Measurements from ENCODE around the gene RTN3. TPM values are rescaled to one million over a fixed set of nuclear protein-coding genes. Genes with fewer than 3 reads are reported as not detected.

Gene RTN3
- total and polyA plus RNA-seq, 4 donors, result 82.1 to 102 (median 92.6) TPM

GRCh38 chr11:63761931-63762653 lies 80.8 kb downstream of the RTN3 start:
- DNase-seq (peak; percentile 35 to 46 (median 45)), ATAC-seq (ENCODE audit: insufficient read depth, low FRiP score) (no peak)
- Histone ChIP-seq H3K27me3 (ENCODE audit: control insufficient read depth in 3 of 3, insufficient read depth in 3 of 3, low read length in 2 of 3) (no peaks in the 10 kb centered on the region), H3K4me1 (ENCODE audit: control insufficient read depth in 5 of 5, insufficient read depth in 5 of 5, low read length in 5 of 5) (peaks cover 0 to 45% (median 8%) of the 10 kb centered on the region in 5 donors), H3K27ac (ENCODE audit: low read depth in 1 of 2, low read length in 1 of 2) (no peak overlapping the region), H3K9ac (ENCODE audit: insufficient read depth in 1 of 2, low read length in 2 of 2) (no peak overlapping the region), H3K36me3 (ENCODE audit: control insufficient read depth in 4 of 4, insufficient read depth in 4 of 4, low read length in 4 of 4) (peaks cover 2 to 14% (median 3%) of the 10 kb centered on the region in 4 donors), H3K4me3 (no peak overlapping the region), H3K9me3 (ENCODE audit: control insufficient read depth in 4 of 4, insufficient read depth in 3 of 4, low read length in 3 of 4) (no peaks in the 10 kb centered on the region)
- no peak for TF ChIP-seq CTCF (IDR thresholded peaks at IDR 0.05; ENCODE audit: control extremely low read depth, extremely low read depth)
- 75 to 88% methylated on average over 34 of the region's 34 CpGs for WGBS, 2 donors

GRCh38 chr11:63762654-63763495 lies 81.6 kb downstream of the RTN3 start:
- peak overlapping the region; percentile 1 for H3K4me3 ChIP-seq
- H3K4me1 ChIP-seq (ENCODE audit: control insufficient read depth in 5 of 5, insufficient read depth in 5 of 5, low read length in 5 of 5), result peaks cover 0 to 48% (median 9%) of the 10 kb centered on the region in 5 donors
- no peak for TF ChIP-seq CTCF (IDR thresholded peaks at IDR 0.05; ENCODE audit: control extremely low read depth, extremely low read depth)
- ATAC-seq (ENCODE audit: insufficient read depth, low FRiP score) (no peak), DNase-seq (peak; percentile 86 to 92 (median 89))
- no peaks in the 10 kb centered on the region for H3K9me3 ChIP-seq (ENCODE audit: control insufficient read depth in 4 of 4, insufficient read depth in 3 of 4, low read length in 3 of 4)
- no peaks in the 10 kb centered on the region for H3K27me3 ChIP-seq (ENCODE audit: control insufficient read depth in 3 of 3, insufficient read depth in 3 of 3, low read length in 2 of 3)
- H3K27ac ChIP-seq (ENCODE audit: low read depth in 1 of 2, low read length in 1 of 2), result no peak overlapping the region
- peaks cover 2 to 12% (median 3%) of the 10 kb centered on the region in 4 donors for H3K36me3 ChIP-seq (ENCODE audit: control insufficient read depth in 4 of 4, insufficient read depth in 4 of 4, low read length in 4 of 4)
- no peak overlapping the region for H3K9ac ChIP-seq (ENCODE audit: insufficient read depth in 1 of 2, low read length in 2 of 2)
- WGBS, 2 donors, result 67 to 82% methylated on average over 89 to 96 of the region's 96 CpGs

- TF ChIP-seq CTCF (IDR thresholded peaks at IDR 0.05; ENCODE audit: control extremely low read depth, extremely low read depth), result no peak
- H3K27ac ChIP-seq (ENCODE audit: low read depth in 1 of 2, low read length in 1 of 2), result no peak overlapping the region
- peak; percentile 48 to 49 (median 48) for DNase-seq
- no peaks in the 10 kb centered on the region for H3K9me3 ChIP-seq (ENCODE audit: control insufficient read depth in 4 of 4, insufficient read depth in 3 of 4, low read length in 3 of 4)
- 85 to 92% methylated on average over 73 to 82 of the region's 82 CpGs for WGBS, 2 donors
- H3K36me3 ChIP-seq (ENCODE audit: control insufficient read depth in 4 of 4, insufficient read depth in 4 of 4, low read length in 4 of 4), result peaks cover 0 to 11% (median 3%) of the 10 kb centered on the region in 4 donors
- no peak overlapping the region for H3K4me3 ChIP-seq
- no peaks in the 10 kb centered on the region for H3K27me3 ChIP-seq (ENCODE audit: control insufficient read depth in 3 of 3, insufficient read depth in 3 of 3, low read length in 2 of 3)
- no peak overlapping the region for H3K9ac ChIP-seq (ENCODE audit: insufficient read depth in 1 of 2, low read length in 2 of 2)
- ATAC-seq (ENCODE audit: insufficient read depth, low FRiP score), result no peak
- H3K4me1 ChIP-seq (ENCODE audit: control insufficient read depth in 5 of 5, insufficient read depth in 5 of 5, low read length in 5 of 5), result peaks cover 0 to 48% (median 9%) of the 10 kb centered on the region in 5 donors
Observed at GRCh38 chr11:63763496-63764339, 82.4 kb downstream of the RTN3 start.
